OCI-LY3 (cell line): ENCODE results near the gene GLOD4.

Experiments used
- EZH2phosphoT487 ChIP-seq: fragments of 200-600 bp; shearing (Covaris generic); IDR thresholded peaks from 2 replicates; pipeline ENCODE4 v1.6.1; 2018; ENCODE audit warnings: antibody characterized with exemption, mixed run types, low read depth
- TF ChIP-seq, protein P1 (sequence below): fragments of 200-600, 300-600 bp; sonication (generic); IDR thresholded peaks from 2 replicates; pipeline ENCODE4 v1.5.1; 2014; ENCODE audit warnings: antibody characterized with exemption, low read length, low read depth

- TF ChIP-seq, protein P1, sequence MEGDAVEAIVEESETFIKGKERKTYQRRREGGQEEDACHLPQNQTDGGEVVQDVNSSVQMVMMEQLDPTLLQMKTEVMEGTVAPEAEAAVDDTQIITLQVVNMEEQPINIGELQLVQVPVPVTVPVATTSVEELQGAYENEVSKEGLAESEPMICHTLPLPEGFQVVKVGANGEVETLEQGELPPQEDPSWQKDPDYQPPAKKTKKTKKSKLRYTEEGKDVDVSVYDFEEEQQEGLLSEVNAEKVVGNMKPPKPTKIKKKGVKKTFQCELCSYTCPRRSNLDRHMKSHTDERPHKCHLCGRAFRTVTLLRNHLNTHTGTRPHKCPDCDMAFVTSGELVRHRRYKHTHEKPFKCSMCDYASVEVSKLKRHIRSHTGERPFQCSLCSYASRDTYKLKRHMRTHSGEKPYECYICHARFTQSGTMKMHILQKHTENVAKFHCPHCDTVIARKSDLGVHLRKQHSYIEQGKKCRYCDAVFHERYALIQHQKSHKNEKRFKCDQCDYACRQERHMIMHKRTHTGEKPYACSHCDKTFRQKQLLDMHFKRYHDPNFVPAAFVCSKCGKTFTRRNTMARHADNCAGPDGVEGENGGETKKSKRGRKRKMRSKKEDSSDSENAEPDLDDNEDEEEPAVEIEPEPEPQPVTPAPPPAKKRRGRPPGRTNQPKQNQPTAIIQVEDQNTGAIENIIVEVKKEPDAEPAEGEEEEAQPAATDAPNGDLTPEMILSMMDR = no peak
- TF ChIP-seq EZH2phosphoT487 = no peak
Observed at GRCh38 chr17:830381-830780, 48.3 kb upstream of the GLOD4 start.
